A673 (cell line): ENCODE measurements around the gene PLEKHF1.

Experiments
- EZH2 ChIP-seq: fragments of 200-600 bp; sonication (generic); IDR thresholded peaks from 2 replicates; pipeline ENCODE4 v1.6.1; 2017; ENCODE audit warnings: borderline replicate concordance, low read depth, mild to moderate bottlenecking, mixed read lengths, antibody characterized with exemption, low read length; ENCODE audit not compliant: poor library complexity, severe bottlenecking
- TF ChIP-seq, protein P1 (sequence below): fragments of 300-800, 200-600 bp; sonication (generic); conservative IDR thresholded peaks from 2 replicates; pipeline ENCODE4 v1.5.1; 2017; ENCODE audit warnings: low read depth, mild to moderate bottlenecking, antibody characterized with exemption, low read length, moderate library complexity, mixed read lengths

DNA sequence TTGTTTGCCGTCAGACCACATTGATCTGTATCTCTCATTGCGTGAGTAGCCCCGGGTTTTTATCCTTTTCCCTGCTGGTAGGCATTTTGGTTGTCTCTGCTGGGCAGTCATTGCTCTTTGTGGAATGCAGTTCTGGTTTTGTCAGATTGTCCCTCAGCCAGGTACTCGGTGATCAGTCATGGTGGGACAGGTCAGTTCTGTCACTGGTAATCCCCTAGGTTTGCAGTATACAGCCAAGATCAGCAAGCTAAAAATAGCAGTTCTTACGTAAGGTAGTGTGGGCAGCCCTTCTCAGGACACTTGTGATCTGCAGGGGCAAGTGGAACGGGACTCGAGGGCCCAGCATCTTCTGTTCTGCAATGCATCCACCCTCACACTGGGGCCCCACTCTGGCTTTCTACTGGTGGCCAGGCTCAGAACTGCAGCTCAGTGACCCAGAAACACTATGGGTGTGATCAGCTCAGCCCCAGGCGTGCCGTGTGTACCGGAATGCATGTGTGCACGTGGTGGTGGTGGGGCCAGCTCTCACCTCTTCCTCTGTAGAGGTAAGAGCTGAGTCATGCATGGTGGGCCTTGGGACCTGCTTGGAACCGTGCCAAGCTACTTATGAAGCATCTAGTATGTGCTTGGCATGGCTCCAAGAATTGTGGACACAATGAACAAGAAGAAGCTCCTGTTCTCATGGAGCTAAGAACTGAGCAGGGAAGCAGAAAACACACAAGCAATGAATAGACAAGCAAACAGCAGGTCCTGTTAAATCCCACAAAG lies 6.3 kb downstream of the PLEKHF1 start:
- TF ChIP-seq, protein P1, sequence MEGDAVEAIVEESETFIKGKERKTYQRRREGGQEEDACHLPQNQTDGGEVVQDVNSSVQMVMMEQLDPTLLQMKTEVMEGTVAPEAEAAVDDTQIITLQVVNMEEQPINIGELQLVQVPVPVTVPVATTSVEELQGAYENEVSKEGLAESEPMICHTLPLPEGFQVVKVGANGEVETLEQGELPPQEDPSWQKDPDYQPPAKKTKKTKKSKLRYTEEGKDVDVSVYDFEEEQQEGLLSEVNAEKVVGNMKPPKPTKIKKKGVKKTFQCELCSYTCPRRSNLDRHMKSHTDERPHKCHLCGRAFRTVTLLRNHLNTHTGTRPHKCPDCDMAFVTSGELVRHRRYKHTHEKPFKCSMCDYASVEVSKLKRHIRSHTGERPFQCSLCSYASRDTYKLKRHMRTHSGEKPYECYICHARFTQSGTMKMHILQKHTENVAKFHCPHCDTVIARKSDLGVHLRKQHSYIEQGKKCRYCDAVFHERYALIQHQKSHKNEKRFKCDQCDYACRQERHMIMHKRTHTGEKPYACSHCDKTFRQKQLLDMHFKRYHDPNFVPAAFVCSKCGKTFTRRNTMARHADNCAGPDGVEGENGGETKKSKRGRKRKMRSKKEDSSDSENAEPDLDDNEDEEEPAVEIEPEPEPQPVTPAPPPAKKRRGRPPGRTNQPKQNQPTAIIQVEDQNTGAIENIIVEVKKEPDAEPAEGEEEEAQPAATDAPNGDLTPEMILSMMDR: no peak
- no peak for TF ChIP-seq EZH2
